GF-D8 (cell line): ENCODE measurements around the gene HIGD2A.
A peak's percentile ranks its signal among the peaks of the same experiment; 100 is the strongest.

Source experiments
- DNase-seq: peaks from one replicate; lab custom pipeline; 2025; lab: John Stamatoyannopoulos, UW

The HIGD2A gene

GRCh38 chr5:176388444-176389134 lies at the start of gene HIGD2A, which contains the start of gene NOP16:
Gene HIGD2A, plus strand, starts transcription at chr5:176388751. Its CDS starts 69 bp downstream, at chr5:176388820.
Gene NOP16, minus strand, starts transcription at chr5:176388598. Its CDS starts 59 bp downstream, at chr5:176388539.
- peak; percentile 97 for DNase-seq

GRCh38 chr5:176339304-176339703 lies 49.2 kb upstream of the HIGD2A start:
- DNase-seq = no peak

- DNase-seq = no peak
Measured at GRCh38 chr5:176341325-176342157, 47.0 kb upstream of the HIGD2A start.

- no peak for DNase-seq
Measured at GRCh38 chr5:176342158-176342483, 46.4 kb upstream of the HIGD2A start.

GRCh38 chr5:176342766-176343458 lies 45.6 kb upstream of the HIGD2A start:
- DNase-seq = no peak

- no peak for DNase-seq
Measured at GRCh38 chr5:176350416-176350815, 38.1 kb upstream of the HIGD2A start.

- DNase-seq = no peak
Measured at GRCh38 chr5:176352116-176352878, 36.3 kb upstream of the HIGD2A start.

GRCh38 chr5:176353533-176353932 lies 35.0 kb upstream of the HIGD2A start:
- no peak for DNase-seq

- no peak for DNase-seq
Measured at GRCh38 chr5:176355400-176356178, 33.0 kb upstream of the HIGD2A start.

- no peak for DNase-seq
Measured at GRCh38 chr5:176356179-176356566, 32.4 kb upstream of the HIGD2A start.

- DNase-seq = no peak
Measured at GRCh38 chr5:176359658-176360057, 28.9 kb upstream of the HIGD2A start.

GRCh38 chr5:176360894-176361436 lies 27.6 kb upstream of the HIGD2A start:
- no peak for DNase-seq

- DNase-seq = peak; percentile 60
Measured at GRCh38 chr5:176361437-176362232, 26.9 kb upstream of the HIGD2A start, which contains the start of gene KIAA1191. Gene KIAA1191, minus strand, starts transcription at chr5:176361764. Its CDS starts 2,256 bp downstream, at chr5:176359508.

- DNase-seq = no peak
Measured at GRCh38 chr5:176362233-176362490, 26.4 kb upstream of the HIGD2A start.

- no peak for DNase-seq
Measured at GRCh38 chr5:176364765-176365350, 23.7 kb upstream of the HIGD2A start.

- DNase-seq = no peak
Measured at GRCh38 chr5:176365351-176366231, 23.0 kb upstream of the HIGD2A start, which contains the start of gene ARL10. Gene ARL10, plus strand, starts transcription at chr5:176365487. Its CDS starts 77 bp downstream, at chr5:176365564.

- DNase-seq = no peak
Measured at GRCh38 chr5:176366232-176366894, 22.2 kb upstream of the HIGD2A start.

GRCh38 chr5:176368726-176369125 lies 19.8 kb upstream of the HIGD2A start:
- no peak for DNase-seq
